K562 (cell line): ENCODE measurements around the gene DBP. TPM values are rescaled to one million over a fixed set of nuclear protein-coding genes. Genes with fewer than 3 reads are reported as not detected.

Source experiments
- ATAC-seq: fragments of 200-7000 bp; cut with Tn5 transposase; 3 replicates; pipeline ENCODE4 v1.9.1; 2020; ENCODE audit warnings: moderate library complexity
- BruUV-seq: library from RNA; stranded (reverse); fragments of 400-500 nt; replicated peaks from 2 replicates; lab custom pipeline; 2021; lab: Mats Ljungman, UMichigan
- CTCF ChIA-PET: fragments of 300-600 bp; formaldehyde crosslinking; extraction: SDS; loops from one replicate; lab custom pipeline; 2021; ENCODE audit warnings: low intra/inter-chr PET ratio; lab: Yijun Ruan, JAX
- POLR2A ChIA-PET: fragments of 300-600, 350-650 bp; sonication (Branson Sonifier 250); formaldehyde crosslinking; extraction: SDS; loops from one replicate; lab custom pipeline; 2021; ENCODE audit warnings: antibody characterized with exemption, inconsistent platforms; lab: Yijun Ruan, JAX
- DNase-seq, 4 experiments: peaks; one replicate each; pipeline versions ENCODE4 v3.0.0 to v3.0.0-alpha.2; 2011 to 2018; ENCODE audit warnings: low spot score in 3 of 4, mixed read lengths in 3 of 4; ENCODE audit errors: extremely low read depth in 1 of 4
- FAIRE-seq: peaks from 2 replicates; lab custom pipeline; 2011; peaks lifted over from hg19 to GRCh38; lab: Jason Lieb, UNC
- H2AFZ ChIP-seq: 2 replicates; pipeline ENCODE4 v1.6.0; 2011; ENCODE audit warnings: low read depth, low read length, control low read depth, inconsistent platforms
- H3K27ac ChIP-seq: fragments of 200-600 bp; 3 replicates; pipeline ENCODE4 v1.8.0; 2011; ENCODE audit warnings: low read depth, mild to moderate bottlenecking, control low read depth, inconsistent platforms, low read length, moderate library complexity, mixed read lengths; ENCODE audit errors: extremely low read depth
- H3K27me3 ChIP-seq, 2 experiments: fragments of 300-600 bp in 1 of 2; 2 replicates in 1 of 2; 3 replicates in 1 of 2; pipeline versions ENCODE4 v1.6.0 to v1.8.0; 2011; ENCODE audit warnings: inconsistent platforms in 2 of 2, low read length in 2 of 2, mild to moderate bottlenecking in 1 of 2, mixed read lengths in 1 of 2, moderate library complexity in 1 of 2; ENCODE audit not compliant: control insufficient read depth in 2 of 2, insufficient read depth in 2 of 2
- H3K36me3 ChIP-seq: fragments of 300-600 bp; 3 replicates; pipeline ENCODE4 v1.8.0; 2011; ENCODE audit warnings: mild to moderate bottlenecking, low read length, inconsistent platforms; ENCODE audit not compliant: control insufficient read depth, insufficient read depth
- H3K4me1 ChIP-seq, 2 experiments: fragments of 200-600 bp in 1 of 2; replicated peaks in 1 of 2; 2 replicates in 1 of 2; 3 replicates in 1 of 2; pipeline versions ENCODE4 v1.5.1 to v1.8.0; 2011; ENCODE audit warnings: inconsistent platforms in 2 of 2, low read length in 2 of 2, mild to moderate bottlenecking in 1 of 2, mixed read lengths in 1 of 2, moderate library complexity in 1 of 2; ENCODE audit not compliant: control insufficient read depth in 2 of 2, insufficient read depth in 2 of 2
- H3K4me2 ChIP-seq: 2 replicates; pipeline ENCODE4 v1.6.1; 2011; ENCODE audit warnings: low read length, control low read depth, inconsistent platforms, mixed read lengths; ENCODE audit not compliant: insufficient read depth
- H3K4me3 ChIP-seq: fragments of 200-600 bp; sonication (generic), shearing (Covaris generic); 2 replicates; pipeline ENCODE4 v1.5.1; 2016; ENCODE audit warnings: control low read depth, inconsistent platforms
- H3K79me2 ChIP-seq: fragments of 200-600 bp; 3 replicates; pipeline ENCODE4 v1.8.0; 2011; ENCODE audit warnings: low read length, inconsistent platforms; ENCODE audit not compliant: control insufficient read depth, insufficient read depth
- H3K9ac ChIP-seq, 2 experiments: 2 replicates each; pipeline versions ENCODE4 v1.6.0 to v1.6.1; 2011; ENCODE audit warnings: low read depth in 2 of 2, low read length in 2 of 2, control low read depth in 1 of 2, inconsistent platforms in 1 of 2, mild to moderate bottlenecking in 1 of 2, mixed read lengths in 1 of 2; ENCODE audit not compliant: insufficient read depth in 1 of 2
- H3K9me1 ChIP-seq: one replicate; pipeline ENCODE4 v1.6.0; 2011; ENCODE audit warnings: inconsistent platforms, mild to moderate bottlenecking, low read length, moderate library complexity; ENCODE audit not compliant: control insufficient read depth, insufficient read depth
- H3K9me3 ChIP-seq: replicated peaks from 2 replicates; pipeline ENCODE4 v1.5.1; 2011; ENCODE audit warnings: low read depth, low read length, inconsistent platforms; ENCODE audit not compliant: control insufficient read depth, insufficient read depth
- H4K20me1 ChIP-seq: replicated peaks from 2 replicates; pipeline ENCODE4 v1.6.1; 2011; ENCODE audit warnings: low read length, inconsistent platforms, mixed read lengths; ENCODE audit not compliant: control insufficient read depth, insufficient read depth
- ARID2 ChIP-seq: fragments of 450-650 bp; IDR thresholded peaks from 2 replicates; pipeline ENCODE4 v1.6.1; 2017; ENCODE audit warnings: antibody characterized with exemption, mild to moderate bottlenecking
- BRF1 ChIP-seq: IDR thresholded peaks from 3 replicates; pipeline ENCODE4 v1.6.1; 2011; ENCODE audit warnings: borderline replicate concordance, mild to moderate bottlenecking; ENCODE audit not compliant: insufficient read length; ENCODE audit errors: extremely low read depth
- CBFA2T3 ChIP-seq: fragments of 450-650 bp; IDR thresholded peaks from 2 replicates; pipeline ENCODE4 v1.6.1; 2017
- CCNT2 ChIP-seq: IDR thresholded peaks from 2 replicates; pipeline ENCODE4 v1.6.1; 2011; ENCODE audit warnings: borderline replicate concordance, low read depth, mild to moderate bottlenecking, moderate library complexity, mixed read lengths, low read length; ENCODE audit not compliant: insufficient read length; ENCODE audit errors: extremely low read depth
- GTF2F1 ChIP-seq: IDR thresholded peaks from 2 replicates; pipeline ENCODE4 v1.6.1; 2011; ENCODE audit warnings: low read depth, low read length, improper control_type of control experiment
- MYNN ChIP-seq, 2 experiments: sonication (generic); formaldehyde crosslinking in 1 of 2; IDR thresholded peaks; 2 replicates each; pipeline versions ENCODE4 v1.5.0 to v1.6.1; 2016 to 2020; ENCODE audit warnings: antibody characterized with exemption in 1 of 2, missing genetic modification reagents in 1 of 2
- NUFIP1 ChIP-seq: fragments of 450-650 bp; IDR thresholded peaks from 2 replicates; pipeline ENCODE4 v1.6.1; 2018; ENCODE audit not compliant: partially characterized antibody
- RCOR1 ChIP-seq, 2 experiments: IDR thresholded peaks; 2 replicates each; pipeline ENCODE4 v1.6.1; 2012; ENCODE audit warnings: low read depth in 2 of 2, low read length in 2 of 2, borderline replicate concordance in 1 of 2, improper control_type of control experiment in 1 of 2
- SRSF1 ChIP-seq: fragments of 200-400 bp; formaldehyde crosslinking; IDR thresholded peaks from 2 replicates; pipeline ENCODE4 v1.6.1; 2017; ENCODE audit warnings: mild to moderate bottlenecking, low read depth, low read length, moderate library complexity
- ZC3H4 ChIP-seq: sonication (generic); formaldehyde crosslinking; IDR thresholded peaks from 2 replicates; pipeline ENCODE4 v1.9.0; 2021; ENCODE audit warnings: missing genetic modification reagents, borderline replicate concordance
- ZNF431 ChIP-seq: sonication (generic); formaldehyde crosslinking; IDR thresholded peaks from 2 replicates; pipeline ENCODE4 v1.8.0; 2022; ENCODE audit warnings: mild to moderate bottlenecking, missing genetic modification reagents
- ZNF551 ChIP-seq: fragments of 250-450 bp; sonication (Bioruptor Pico); IDR thresholded peaks from 2 replicates; pipeline ENCODE4 v1.5.0; 2021; ENCODE audit warnings: mild to moderate bottlenecking, moderate library complexity
- WGBS: fragments of 100-300 bp; shearing (Covaris generic); methylation state at CpG from one replicate; pipeline ENCODE4 v1.1.6; 2016; ENCODE audit warnings: low coverage, mixed read lengths; ENCODE audit not compliant: insufficient coverage; ENCODE audit errors: missing lambda C conversion rate; 5-methylcytosine and 5-hydroxymethylcytosine counted together
- in situ Hi-C: fragments of 300-500 bp; cut with MboI; formaldehyde crosslinking; loops from 4 replicates; pipeline ENCODE4 v1.15.0; 2018; ENCODE audit warnings: inconsistent platforms, mixed read lengths
- intact Hi-C: fragments of 100-400 bp; cut with micrococcal nuclease; formaldehyde crosslinking; loops from 2 replicates; pipeline ENCODE4 v1.14.2; 2022
- polyA plus RNA-seq, 8 experiments: library from polyadenylated mRNA; depleted of rRNA in 4 of 8; stranded (reverse) in 5 of 8; unstranded in 3 of 8; fragments of >200 nt; fragmentation: Nextera tagmentation in 2 of 8; fragmentation: Illumina TruSeq in 1 of 8; extraction: Ambion mirVana in 2 of 8; extraction: Trizol in 1 of 8; gene quantifications; 2 replicates each; pipeline versions ENCODE4 v1.2.1 to v1.2.3, GENCODE V29; 2011 to 2014; ENCODE audit warnings: inconsistent platforms in 1 of 8, missing spikeins in 1 of 8
- total RNA-seq, 7 experiments: library from RNA; depleted of rRNA in 6 of 7; stranded (reverse); fragments of >200 nt in 6 of 7; fragmentation: Illumina TruSeq in 2 of 7; extraction: Trizol in 2 of 7; gene quantifications; 2 replicates each; pipeline versions ENCODE4 v1.2.1 to v1.2.3, GENCODE V29; 2011 to 2021; ENCODE audit warnings: low replicate concordance in 1 of 7
- TF ChIP-seq, protein P1 (sequence below): fragments of 150-350 bp; conservative IDR thresholded peaks from 2 replicates; pipeline ENCODE4 v1.6.1; 2014; ENCODE audit warnings: low read length
- TF ChIP-seq, protein P2 (sequence below): fragments of 200-800 bp; sonication (Bioruptor generic); IDR thresholded peaks from 2 replicates; pipeline ENCODE4 v1.6.1; 2017; ENCODE audit warnings: missing genetic modification characterization, missing compliant biosample characterization
- TF ChIP-seq, protein P3 (sequence below): fragments of 450-650 bp; formaldehyde crosslinking; IDR thresholded peaks from 2 replicates; pipeline ENCODE4 v1.4.0; 2020; ENCODE audit warnings: mild to moderate bottlenecking, moderate library complexity

Gene DBP
- total and polyA plus RNA-seq, 9 of the 15 experiments (the other 6 are each of a cell fraction or from before 2014, with no cell fraction given), result 0.25 to 5.5 (median 1.8) TPM

DNA sequence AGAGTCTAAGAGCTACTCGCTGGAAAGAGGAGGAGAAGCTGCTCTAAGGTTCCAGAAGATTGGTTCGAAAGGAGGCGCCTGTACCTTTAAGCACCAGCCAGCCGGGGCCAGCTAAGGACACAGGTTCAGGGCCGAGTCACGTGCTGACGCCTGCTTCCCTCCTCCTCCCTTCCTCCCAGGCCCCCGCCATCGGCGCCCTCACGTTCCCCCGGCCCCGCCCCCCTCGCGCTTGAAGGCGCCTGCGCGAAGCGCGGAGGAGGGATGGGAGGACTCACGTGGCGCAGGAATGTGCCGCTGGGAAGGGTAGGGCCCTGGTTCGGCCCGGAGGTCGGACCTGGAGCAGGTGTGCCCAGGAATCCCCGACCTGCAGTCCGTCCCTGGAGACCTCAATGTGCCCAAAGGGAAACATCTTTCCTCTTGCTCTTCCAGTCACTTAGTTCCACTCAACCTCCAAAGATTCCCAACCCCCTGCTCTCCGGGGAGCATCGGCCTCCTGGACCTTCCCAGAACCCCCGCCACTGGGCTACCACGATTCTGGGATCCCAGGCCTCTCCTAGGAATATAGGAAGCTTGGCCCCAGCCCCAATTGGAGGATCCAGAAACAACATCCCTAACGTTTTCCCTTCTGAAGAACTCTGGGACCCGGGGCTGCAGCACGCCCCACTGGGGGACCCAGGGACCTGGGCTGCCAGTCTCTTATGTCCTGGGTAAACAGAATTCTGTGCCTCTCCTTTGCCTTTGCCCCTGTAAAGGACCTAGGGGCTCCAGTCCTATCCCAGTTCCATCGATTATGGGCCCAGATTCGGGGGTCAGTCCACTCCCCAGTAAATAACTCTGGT lies 2.5 kb downstream of the DBP start:
- ChIA-PET CTCF (interaction anchor here (0.7 kb wide), 1 partner anchor 129 kb away, joined by 4 read pairs; no protein-coding TSS in a partner anchor), POLR2A (interaction anchor here (0.6 to 2.4 kb wide), 7 partner anchors 10 to 330 kb away, joined by 3 to 13 read pairs (median 4); partner anchors contain the start of gene DHDH)
- ATAC-seq, result peak; percentile 61
- Histone ChIP-seq H3K36me3 (no peaks in the 10 kb centered on the region; the same call in 2 of the 3 replicates), H4K20me1 (0 out of 2 replicates have a peak, but pooled peaks cover 4% of the 10 kb centered on the region), H3K9me3 (no peaks in the 10 kb centered on the region), H3K27ac (peak overlapping the region; percentile 88), H3K4me1 (peaks cover 44 to 86% of the 10 kb centered on the region in 2 experiments), H3K79me2 (peaks cover 23% of the 10 kb centered on the region; the same call in 2 of the 3 replicates), H3K27me3 (no peaks in the 10 kb centered on the region), H3K4me3 (peak overlapping the region; percentile 51), H3K4me2 (peak overlapping the region; percentile 88), H2AFZ (peak overlapping the region; percentile 86), H3K9ac (peak overlapping the region; percentile 79 to 89), H3K9me1 (peaks cover 4% of the 10 kb centered on the region)
- DNase-seq, result peak; percentile 82 to 98 (median 86)
- in situ Hi-C loops (no loop called here), intact Hi-C loops (no loop called here)
- 2% methylated on average over 30 of the region's 37 CpGs for WGBS
- TSS peak; percentile 82 for BruUV-seq
- peak; percentile 79 for FAIRE-seq
- TF ChIP-seq CCNT2 (peak; percentile 96), MYNN (IDR thresholded peaks at IDR 0.05) (no peak), MYNN (CRISPR knock-in tag; IDR thresholded peaks at IDR 0.05) (no peak), GTF2F1 (no peak), ZNF551 (CRISPR knock-in tag) (no peak), ARID2 (no peak), SRSF1 (no peak), ZC3H4 (CRISPR knock-in tag) (no peak), NUFIP1 (no peak), BRF1 (no peak), RCOR1 (IDR thresholded peaks at IDR 0.05; ENCODE audit: borderline replicate concordance in 1 of 2, low read depth in 2 of 2, low read length in 2 of 2) (peak in 1 of 2 experiments; percentile 51; a peak in 1 of 4 replicates), CBFA2T3 (peak; percentile 34), ZNF431 (CRISPR knock-in tag) (no peak)
- TF ChIP-seq, protein P1, sequence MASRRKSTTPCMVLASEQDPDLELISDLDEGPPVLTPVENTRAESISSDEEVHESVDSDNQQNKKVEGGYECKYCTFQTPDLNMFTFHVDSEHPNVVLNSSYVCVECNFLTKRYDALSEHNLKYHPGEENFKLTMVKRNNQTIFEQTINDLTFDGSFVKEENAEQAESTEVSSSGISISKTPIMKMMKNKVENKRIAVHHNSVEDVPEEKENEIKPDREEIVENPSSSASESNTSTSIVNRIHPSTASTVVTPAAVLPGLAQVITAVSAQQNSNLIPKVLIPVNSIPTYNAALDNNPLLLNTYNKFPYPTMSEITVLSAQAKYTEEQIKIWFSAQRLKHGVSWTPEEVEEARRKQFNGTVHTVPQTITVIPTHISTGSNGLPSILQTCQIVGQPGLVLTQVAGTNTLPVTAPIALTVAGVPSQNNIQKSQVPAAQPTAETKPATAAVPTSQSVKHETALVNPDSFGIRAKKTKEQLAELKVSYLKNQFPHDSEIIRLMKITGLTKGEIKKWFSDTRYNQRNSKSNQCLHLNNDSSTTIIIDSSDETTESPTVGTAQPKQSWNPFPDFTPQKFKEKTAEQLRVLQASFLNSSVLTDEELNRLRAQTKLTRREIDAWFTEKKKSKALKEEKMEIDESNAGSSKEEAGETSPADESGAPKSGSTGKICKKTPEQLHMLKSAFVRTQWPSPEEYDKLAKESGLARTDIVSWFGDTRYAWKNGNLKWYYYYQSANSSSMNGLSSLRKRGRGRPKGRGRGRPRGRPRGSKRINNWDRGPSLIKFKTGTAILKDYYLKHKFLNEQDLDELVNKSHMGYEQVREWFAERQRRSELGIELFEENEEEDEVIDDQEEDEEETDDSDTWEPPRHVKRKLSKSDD, result no peak
- TF ChIP-seq, protein P2, sequence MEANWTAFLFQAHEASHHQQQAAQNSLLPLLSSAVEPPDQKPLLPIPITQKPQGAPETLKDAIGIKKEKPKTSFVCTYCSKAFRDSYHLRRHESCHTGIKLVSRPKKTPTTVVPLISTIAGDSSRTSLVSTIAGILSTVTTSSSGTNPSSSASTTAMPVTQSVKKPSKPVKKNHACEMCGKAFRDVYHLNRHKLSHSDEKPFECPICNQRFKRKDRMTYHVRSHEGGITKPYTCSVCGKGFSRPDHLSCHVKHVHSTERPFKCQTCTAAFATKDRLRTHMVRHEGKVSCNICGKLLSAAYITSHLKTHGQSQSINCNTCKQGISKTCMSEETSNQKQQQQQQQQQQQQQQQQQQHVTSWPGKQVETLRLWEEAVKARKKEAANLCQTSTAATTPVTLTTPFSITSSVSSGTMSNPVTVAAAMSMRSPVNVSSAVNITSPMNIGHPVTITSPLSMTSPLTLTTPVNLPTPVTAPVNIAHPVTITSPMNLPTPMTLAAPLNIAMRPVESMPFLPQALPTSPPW (CRISPR knock-in tag), result peak; percentile 99
- TF ChIP-seq, protein P3, sequence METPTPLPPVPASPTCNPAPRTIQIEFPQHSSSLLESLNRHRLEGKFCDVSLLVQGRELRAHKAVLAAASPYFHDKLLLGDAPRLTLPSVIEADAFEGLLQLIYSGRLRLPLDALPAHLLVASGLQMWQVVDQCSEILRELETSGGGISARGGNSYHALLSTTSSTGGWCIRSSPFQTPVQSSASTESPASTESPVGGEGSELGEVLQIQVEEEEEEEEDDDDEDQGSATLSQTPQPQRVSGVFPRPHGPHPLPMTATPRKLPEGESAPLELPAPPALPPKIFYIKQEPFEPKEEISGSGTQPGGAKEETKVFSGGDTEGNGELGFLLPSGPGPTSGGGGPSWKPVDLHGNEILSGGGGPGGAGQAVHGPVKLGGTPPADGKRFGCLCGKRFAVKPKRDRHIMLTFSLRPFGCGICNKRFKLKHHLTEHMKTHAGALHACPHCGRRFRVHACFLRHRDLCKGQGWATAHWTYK, result peak; percentile 72
